GM12878 (cell line): ENCODE results near the gene CCBE1. TPM values are rescaled to one million over a fixed set of nuclear protein-coding genes. Genes with fewer than 3 reads are reported as not detected.

Source experiments
- ATAC-seq: fragments of 200-7000 bp; cut with Tn5 transposase; 3 replicates; pipeline ENCODE4 v1.9.1; 2020; ENCODE audit warnings: mild to moderate bottlenecking, moderate library complexity
- BruUV-seq: library from RNA; stranded (reverse); fragments of 400-500 nt; replicated peaks from 2 replicates; lab custom pipeline; 2021; lab: Mats Ljungman, UMichigan
- CTCF ChIA-PET: fragments of 300-600 bp; sonication (Branson Sonifier 250); formaldehyde crosslinking; extraction: SDS; loops from one replicate; lab custom pipeline; 2021; ENCODE audit warnings: inconsistent platforms; lab: Yijun Ruan, JAX
- POLR2A ChIA-PET: fragments of 350-600 bp; formaldehyde crosslinking; extraction: SDS; loops from one replicate; lab custom pipeline; 2021; ENCODE audit warnings: inconsistent platforms; lab: Charles Lee
- RAD21 ChIA-PET: fragments of 300-600 bp; sonication (Branson Sonifier 250); formaldehyde crosslinking; loops from one replicate; lab custom pipeline; 2023; ENCODE audit warnings: antibody characterized with exemption; ENCODE audit not compliant: unreplicated experiment; lab: Charles Lee
- SMC1A ChIA-PET: fragments of 300-600 bp; sonication (Branson Sonifier 250); formaldehyde crosslinking; loops from one replicate; lab custom pipeline; 2023; ENCODE audit not compliant: unreplicated experiment, uncharacterized antibody; lab: Charles Lee
- DNase-seq: peaks from one replicate; pipeline ENCODE4 v3.0.0-alpha.2; 2011; ENCODE audit warnings: low read depth, low spot score
- FAIRE-seq: peaks from 3 replicates; lab custom pipeline; 2011; peaks lifted over from hg19 to GRCh38; lab: Jason Lieb, UNC
- H2AFZ ChIP-seq: 2 replicates; pipeline ENCODE4 v1.6.0; 2011; ENCODE audit warnings: low read depth, low read length, control low read depth; ENCODE audit not compliant: control insufficient read depth
- H3K27ac ChIP-seq: 2 replicates; pipeline ENCODE4 v1.5.1; 2011; ENCODE audit warnings: control low read depth; ENCODE audit not compliant: control insufficient read depth, insufficient read depth
- H3K27me3 ChIP-seq, 2 experiments: replicated peaks in 1 of 2; 2 replicates each; pipeline versions ENCODE4 v1.6.0 to v1.6.1; 2011; ENCODE audit warnings: low read length in 1 of 2; ENCODE audit not compliant: control insufficient read depth in 2 of 2, insufficient read depth in 2 of 2
- H3K36me3 ChIP-seq, 2 experiments: 2 replicates each; pipeline ENCODE4 v1.5.1; 2011; ENCODE audit warnings: low read length in 1 of 2; ENCODE audit not compliant: control insufficient read depth in 2 of 2, insufficient read depth in 2 of 2
- H3K4me1 ChIP-seq: 2 replicates; pipeline ENCODE4 v1.6.1; 2011; ENCODE audit warnings: mild to moderate bottlenecking, low read length, moderate library complexity, mixed read lengths; ENCODE audit not compliant: control insufficient read depth, insufficient read depth
- H3K4me2 ChIP-seq: 2 replicates; pipeline ENCODE4 v1.6.0; 2011; ENCODE audit warnings: control low read depth; ENCODE audit not compliant: control insufficient read depth, insufficient read depth
- H3K4me3 ChIP-seq: fragments of 200-600 bp; sonication (generic); 2 replicates; pipeline ENCODE4 v1.5.1; 2016
- H3K79me2 ChIP-seq: 2 replicates; pipeline ENCODE4 v1.6.0; 2011; ENCODE audit warnings: low read length; ENCODE audit not compliant: control insufficient read depth, insufficient read depth
- H3K9ac ChIP-seq: 2 replicates; pipeline ENCODE4 v1.8.0; 2011; ENCODE audit warnings: low read length, control low read depth, mixed read lengths; ENCODE audit not compliant: control insufficient read depth, insufficient read depth
- H3K9me3 ChIP-seq: replicated peaks from 3 replicates; pipeline ENCODE4 v1.5.1; 2011; ENCODE audit warnings: mild to moderate bottlenecking, low read length; ENCODE audit not compliant: control insufficient read depth, insufficient read depth
- H4K20me1 ChIP-seq: 2 replicates; pipeline ENCODE4 v1.6.0; 2011; ENCODE audit not compliant: control insufficient read depth, insufficient read depth
- BACH1 ChIP-seq: fragments of 450-650 bp; IDR thresholded peaks from 2 replicates; pipeline ENCODE4 v1.6.1; 2017; ENCODE audit warnings: mild to moderate bottlenecking, borderline replicate concordance
- CEBPZ ChIP-seq: fragments of 150-350 bp; IDR thresholded peaks from 2 replicates; pipeline ENCODE4 v1.6.1; 2016; ENCODE audit warnings: low read depth, low read length
- FOS ChIP-seq: IDR thresholded peaks from 3 replicates; pipeline ENCODE4 v1.6.1; 2011; ENCODE audit warnings: borderline replicate concordance; ENCODE audit not compliant: insufficient read length; ENCODE audit errors: extremely low read depth
- REST ChIP-seq: IDR thresholded peaks from 2 replicates; pipeline ENCODE4 v1.6.1; 2012; ENCODE audit warnings: mild to moderate bottlenecking, low read depth, low read length
- SREBF1 ChIP-seq: IDR thresholded peaks from 2 replicates; pipeline ENCODE4 v1.6.1; 2012; ENCODE audit warnings: mild to moderate bottlenecking, low read length
- WGBS: methylation state at CpG from one replicate; pipeline ENCODE4 v1.1.6; 2016; ENCODE audit warnings: low lambda C conversion rate; ENCODE audit not compliant: insufficient replicate concordance, insufficient coverage; ENCODE audit errors: missing lambda C conversion rate; 5-methylcytosine and 5-hydroxymethylcytosine counted together
- in situ Hi-C: fragments of 300-500 bp; cut with MboI; formaldehyde crosslinking; loops from 9 replicates; pipeline ENCODE4 v1.14.3; 2018; ENCODE audit warnings: mixed read lengths
- intact Hi-C: fragments of 100-400 bp; cut with micrococcal nuclease; formaldehyde crosslinking; loops from one replicate; pipeline ENCODE4 v1.14.2; 2022; ENCODE audit not compliant: unreplicated experiment
- polyA plus RNA-seq, 11 experiments: library from polyadenylated mRNA; depleted of rRNA in 4 of 11; unstranded in 6 of 11; stranded (reverse) in 5 of 11; fragments of >200 nt; fragmentation: Nextera tagmentation in 4 of 11; fragmentation: Illumina TruSeq in 1 of 11; extraction: Ambion mirVana in 4 of 11; extraction: Trizol in 1 of 11; gene quantifications; 1 replicate in 1 of 11; 2 replicates in 10 of 11; pipeline versions ENCODE4 v1.2.1 to v1.2.3, GENCODE V29; 2011 to 2016; ENCODE audit warnings: inconsistent platforms in 2 of 11, missing spikeins in 2 of 11, low read depth in 1 of 11
- total RNA-seq, 4 experiments: library from RNA; depleted of rRNA in 3 of 4; stranded (reverse); fragments of >200 nt in 3 of 4; fragmentation: Illumina TruSeq in 1 of 4; extraction: Trizol in 1 of 4; gene quantifications; 2 replicates each; pipeline versions ENCODE4 v1.2.1 to v1.2.3, GENCODE V29; 2013 to 2021

CCBE1 gene
- total and polyA plus RNA-seq, 10 of the 15 experiments (the other 5 are each of a cell fraction or from before 2014, with no cell fraction given), result 0.03 to 0.49 (median 0.04) TPM; not detected in 7

- CTCF ChIA-PET, result interaction anchor here (1.5 kb wide), 1 partner anchor 377 kb away, joined by 7 read pairs; no protein-coding TSS in a partner anchor
- SMC1A ChIA-PET, result no interaction called here
- Histone ChIP-seq H3K4me1 (no peaks in the 10 kb centered on the region), H3K36me3 (no peaks in the 10 kb centered on the region), H3K4me3 (no peak overlapping the region), H3K9me3 (no peaks in the 10 kb centered on the region), H3K79me2 (no peaks in the 10 kb centered on the region), H2AFZ (no peak overlapping the region), H3K9ac (no peak overlapping the region), H4K20me1 (no peaks in the 10 kb centered on the region), H3K27ac (no peak overlapping the region), H3K4me2 (no peak overlapping the region)
- no peak for ATAC-seq
- intact Hi-C loops, result no loop called here
- no peak for FAIRE-seq
- in situ Hi-C loops, result no loop called here
- no TSS peak for BruUV-seq
- RAD21 ChIA-PET, result no interaction called here
- WGBS, result 0% methylated on average over 1 of the region's 1 CpG
- TF ChIP-seq BACH1 (no peak), REST (peak; percentile 73; the same call in 1 of the 2 replicates), SREBF1 (no peak), CEBPZ (no peak), FOS (no peak)
- TF ChIP-seq, all 136 proteins: peak for 1
- DNase-seq, result no peak
- POLR2A ChIA-PET, result no interaction called here
- no peaks in the 10 kb centered on the region for H3K27me3 ChIP-seq
Measured at GRCh38 chr18:59446012-59446411, 251.2 kb downstream of the CCBE1 start.
